Peyer's patch (tissue), 4 donors: Measurements from ENCODE around the gene KRTAP5-4.

Source experiments
- CTCF ChIP-seq, 6 experiments: fragments of 450-650 bp in 4 of 6; fragments of 200-600 bp in 2 of 6; sonication (generic) in 1 of 6; IDR thresholded peaks; one replicate each; pipeline ENCODE4 v1.5.1; 2017 to 2019; ENCODE audit warnings: antibody characterized with exemption in 6 of 6, mild to moderate bottlenecking in 3 of 6, moderate library complexity in 1 of 6
- POLR2A ChIP-seq, 2 donors: fragments of 450-650 bp; IDR thresholded peaks; one replicate each; pipeline ENCODE4 v1.5.1; 2017; ENCODE audit warnings: antibody characterized with exemption in 2 of 2, mild to moderate bottlenecking in 2 of 2, moderate library complexity in 2 of 2

GRCh38 chr11:1643146-1643690 lies 21.3 kb upstream of the KRTAP5-4 start:
- TF ChIP-seq CTCF (IDR thresholded peaks at IDR 0.05) (no peak), POLR2A (IDR thresholded peaks at IDR 0.05) (no peak)
